Stimulated activated naive B cell treated with anti-CD40 and anti-IgM and Interleukin-4, amounts not matched to agents 10 μg/mL and 1 μg/mL and 100 μg/mL, for 72 hours (primary cell): ENCODE measurements around the gene RWDD3.

ENCODE experiments used
- ATAC-seq, 2 donors: fragments of 150-1000 bp; cut with Tn5 transposase; replicated peaks; 2 replicates each; pipeline ENCODE4 v1.10.0; 2021; ENCODE audit warnings: moderate library complexity in 1 of 2
- DNase-seq: peaks from one replicate; pipeline ENCODE4 v3.0.0; 2021
- H3K27ac Mint-ChIP-seq: one replicate; pipeline ENCODE4 v1.8.0; 2022; ENCODE audit warnings: mild to moderate bottlenecking, mixed read lengths
- H3K27me3 Mint-ChIP-seq, 2 donors: one replicate each; pipeline ENCODE4 v1.8.0; 2022; ENCODE audit warnings: mixed read lengths in 2 of 2
- H3K36me3 Mint-ChIP-seq, 2 donors: one replicate each; pipeline ENCODE4 v1.8.0; 2022; ENCODE audit warnings: mixed read lengths in 2 of 2, mild to moderate bottlenecking in 1 of 2
- H3K4me1 Mint-ChIP-seq, 2 donors: one replicate each; pipeline ENCODE4 v1.8.0; 2022; ENCODE audit warnings: mixed read lengths in 2 of 2, mild to moderate bottlenecking in 1 of 2
- H3K4me3 Mint-ChIP-seq, 2 donors: one replicate each; pipeline ENCODE4 v1.8.0; 2022; ENCODE audit warnings: mild to moderate bottlenecking in 2 of 2, mixed read lengths in 2 of 2, moderate library complexity in 1 of 2
- H3K9me3 Mint-ChIP-seq, 2 donors: one replicate each; pipeline ENCODE4 v1.8.0; 2022; ENCODE audit warnings: mixed read lengths in 2 of 2, mild to moderate bottlenecking in 1 of 2

RWDD3 gene

DNA sequence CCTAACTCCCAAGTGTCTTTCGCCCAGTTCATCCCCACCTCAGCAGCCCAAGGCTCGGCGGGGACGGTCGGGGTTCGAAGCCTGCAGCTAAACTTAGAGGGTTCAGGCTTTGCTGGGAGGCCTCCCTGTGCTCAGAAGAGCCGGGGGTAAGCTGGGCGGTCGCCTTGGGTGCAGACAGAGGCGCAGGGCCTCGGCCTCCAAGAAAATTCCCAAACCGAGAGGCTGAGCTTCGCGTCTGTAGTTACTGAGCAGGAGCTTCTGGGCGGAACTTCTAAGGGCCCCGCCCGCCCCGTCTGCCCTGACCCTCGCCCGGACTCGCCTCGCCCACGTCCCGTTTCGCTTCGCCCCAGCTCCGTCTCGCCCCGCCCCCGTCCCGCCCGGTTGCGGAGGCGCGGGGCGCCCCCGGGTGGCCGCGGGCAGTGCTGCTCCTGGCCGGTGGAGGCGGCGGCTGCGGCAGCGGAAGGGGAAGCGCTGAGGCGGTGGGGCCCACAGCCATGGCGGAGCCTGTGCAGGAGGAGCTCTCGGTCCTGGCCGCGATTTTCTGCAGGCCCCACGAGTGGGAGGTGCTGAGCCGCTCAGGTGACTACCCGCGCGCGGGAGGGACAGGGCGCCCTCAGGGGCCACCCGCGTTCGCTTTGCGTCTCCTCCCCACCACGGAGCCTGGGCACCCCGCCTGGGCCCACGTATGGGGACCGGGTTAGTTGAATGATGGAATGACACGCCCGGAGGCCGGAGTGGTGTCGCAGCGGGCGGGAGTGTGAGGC, at the start of gene RWDD3:
RWDD3 (plus strand) TSS at position 474 of the 764 bp plus-strand sequence; CDS start at position 495, 21 bp downstream.
- H3K4me1 Mint-ChIP-seq, result peaks cover 11 to 37% of the 10 kb centered on the region in 2 donors
- no peaks in the 10 kb centered on the region for H3K9me3 Mint-ChIP-seq
- ATAC-seq (peak; percentile 96 to 97), DNase-seq (peak; percentile 93)
- peaks cover 12 to 15% of the 10 kb centered on the region in 2 donors for H3K27me3 Mint-ChIP-seq
- peaks cover 3 to 11% of the 10 kb centered on the region in 2 donors for H3K36me3 Mint-ChIP-seq
- H3K27ac Mint-ChIP-seq, result peak within 1 kb of the TSS; percentile 96
- H3K4me3 Mint-ChIP-seq, result peak within 1 kb of the TSS; percentile 97

GRCh38 chr1:95186149-95186548, 47.9 kb upstream of the RWDD3 start:
- Mint-ChIP-seq H3K27me3 (peaks cover 21 to 37% of the 10 kb centered on the region in 2 donors), H3K27ac (no peak overlapping the region), H3K9me3 (no peaks in the 10 kb centered on the region), H3K4me1 (no peaks in the 10 kb centered on the region), H3K4me3 (no peak overlapping the region), H3K36me3 (peaks cover 0 to 4% of the 10 kb centered on the region in 2 donors)
- DNase-seq (no peak), ATAC-seq (no peak)

DNA sequence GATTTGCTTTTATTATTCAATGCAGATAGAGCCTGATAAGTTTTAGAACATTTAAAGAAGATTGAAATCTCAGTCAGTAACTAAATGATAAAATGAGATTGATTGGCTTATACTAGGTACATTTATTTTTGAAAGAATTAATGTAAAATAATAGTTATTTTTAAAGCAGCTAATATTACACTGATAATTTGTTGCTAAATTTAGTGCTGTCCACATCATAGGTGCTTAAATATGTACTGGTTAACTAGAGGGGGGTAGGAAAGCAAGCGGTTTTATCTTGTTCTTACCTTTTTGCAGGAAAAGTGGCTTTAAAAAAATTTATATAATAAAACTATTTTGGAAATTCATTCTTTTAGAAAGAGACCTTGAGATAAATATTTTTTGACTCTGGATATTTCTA, 40.4 kb upstream of the RWDD3 start:
- Mint-ChIP-seq H3K4me1 (no peaks in the 10 kb centered on the region), H3K27me3 (peaks cover 11 to 19% of the 10 kb centered on the region in 2 donors), H3K4me3 (no peak overlapping the region), H3K36me3 (no peaks in the 10 kb centered on the region), H3K9me3 (no peaks in the 10 kb centered on the region), H3K27ac (no peak overlapping the region)
- ATAC-seq (no peak), DNase-seq (no peak)

DNA sequence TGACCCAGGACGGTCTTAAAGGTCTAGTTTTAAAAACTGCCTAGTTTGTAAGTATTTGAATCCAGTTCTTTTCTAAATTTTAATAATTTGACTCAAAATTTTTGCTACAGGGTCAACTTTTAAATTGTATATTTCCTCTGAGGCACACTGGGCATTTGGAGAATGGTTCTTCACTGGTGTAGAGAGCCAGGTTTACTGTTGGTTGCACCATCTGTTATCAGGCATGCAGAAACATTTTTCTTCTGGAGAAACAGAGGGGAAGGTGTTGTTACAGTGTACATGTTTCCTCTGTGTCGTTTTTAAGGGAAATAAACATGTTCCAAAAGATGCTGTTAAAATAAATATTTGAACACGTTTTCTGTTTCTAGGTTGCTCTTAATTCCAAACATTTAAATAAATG, 39.0 kb upstream of the RWDD3 start:
- DNase-seq (no peak), ATAC-seq (no peak)
- H3K27me3 Mint-ChIP-seq, result peaks cover 9 to 19% of the 10 kb centered on the region in 2 donors
- no peaks in the 10 kb centered on the region for H3K36me3 Mint-ChIP-seq
- H3K27ac Mint-ChIP-seq, result no peak overlapping the region
- no peak overlapping the region for H3K4me3 Mint-ChIP-seq
- no peaks in the 10 kb centered on the region for H3K4me1 Mint-ChIP-seq
- no peaks in the 10 kb centered on the region for H3K9me3 Mint-ChIP-seq

DNA sequence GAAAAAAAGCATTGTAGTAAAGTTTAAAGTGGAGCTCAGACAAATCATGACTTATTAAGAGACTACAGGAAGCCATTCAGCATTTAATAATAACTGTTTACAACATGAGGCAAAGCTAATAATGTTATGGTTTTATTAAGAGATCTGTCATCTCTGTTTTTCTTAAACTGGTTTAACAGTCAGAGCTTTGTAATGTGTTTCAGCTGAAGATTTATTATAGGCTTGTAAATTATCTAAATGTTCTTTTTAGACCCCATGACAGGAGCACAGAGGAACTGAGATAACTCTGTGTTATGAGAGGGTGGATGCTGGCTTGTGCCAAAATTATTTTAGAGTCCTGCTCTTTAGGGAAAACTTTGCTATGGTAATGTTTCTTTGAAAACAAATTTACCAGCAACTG, 38.0 kb upstream of the RWDD3 start:
- H3K9me3 Mint-ChIP-seq, result no peaks in the 10 kb centered on the region
- H3K27me3 Mint-ChIP-seq, result peaks cover 9 to 18% of the 10 kb centered on the region in 2 donors
- no peaks in the 10 kb centered on the region for H3K4me1 Mint-ChIP-seq
- H3K4me3 Mint-ChIP-seq, result no peak overlapping the region
- H3K36me3 Mint-ChIP-seq, result no peaks in the 10 kb centered on the region
- ATAC-seq (no peak), DNase-seq (no peak)
- no peak overlapping the region for H3K27ac Mint-ChIP-seq

GRCh38 chr1:95197616-95198252, 36.3 kb upstream of the RWDD3 start:
- no peaks in the 10 kb centered on the region for H3K9me3 Mint-ChIP-seq
- H3K27ac Mint-ChIP-seq, result no peak overlapping the region
- peaks cover 9 to 18% of the 10 kb centered on the region in 2 donors for H3K27me3 Mint-ChIP-seq
- ATAC-seq (no peak), DNase-seq (no peak)
- no peaks in the 10 kb centered on the region for H3K36me3 Mint-ChIP-seq
- no peaks in the 10 kb centered on the region for H3K4me1 Mint-ChIP-seq
- H3K4me3 Mint-ChIP-seq, result no peak overlapping the region

DNA sequence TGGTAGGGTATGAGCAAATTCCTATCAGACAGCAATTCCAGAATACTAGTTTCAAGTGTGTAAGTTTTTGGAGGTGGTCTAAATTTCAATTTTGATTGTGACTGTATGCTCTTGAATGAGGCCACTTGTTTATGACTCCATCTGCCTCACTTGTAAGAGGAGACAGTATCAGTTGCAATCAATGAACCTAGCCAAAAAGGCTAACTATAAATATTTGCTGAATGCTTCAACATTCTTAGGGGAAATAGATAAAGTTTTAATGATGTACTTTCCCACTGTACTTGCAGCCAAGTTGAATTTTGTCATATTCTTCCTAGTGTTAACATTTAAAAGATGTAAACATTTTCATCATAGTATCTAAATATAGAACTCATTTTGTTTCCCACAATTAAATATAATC, 32.1 kb upstream of the RWDD3 start:
- ATAC-seq (no peak), DNase-seq (no peak)
- no peaks in the 10 kb centered on the region for H3K4me1 Mint-ChIP-seq
- no peak overlapping the region for H3K27ac Mint-ChIP-seq
- H3K9me3 Mint-ChIP-seq, result no peaks in the 10 kb centered on the region
- H3K27me3 Mint-ChIP-seq, result peaks cover 17 to 30% of the 10 kb centered on the region in 2 donors
- no peaks in the 10 kb centered on the region for H3K36me3 Mint-ChIP-seq
- H3K4me3 Mint-ChIP-seq, result no peak overlapping the region

DNA sequence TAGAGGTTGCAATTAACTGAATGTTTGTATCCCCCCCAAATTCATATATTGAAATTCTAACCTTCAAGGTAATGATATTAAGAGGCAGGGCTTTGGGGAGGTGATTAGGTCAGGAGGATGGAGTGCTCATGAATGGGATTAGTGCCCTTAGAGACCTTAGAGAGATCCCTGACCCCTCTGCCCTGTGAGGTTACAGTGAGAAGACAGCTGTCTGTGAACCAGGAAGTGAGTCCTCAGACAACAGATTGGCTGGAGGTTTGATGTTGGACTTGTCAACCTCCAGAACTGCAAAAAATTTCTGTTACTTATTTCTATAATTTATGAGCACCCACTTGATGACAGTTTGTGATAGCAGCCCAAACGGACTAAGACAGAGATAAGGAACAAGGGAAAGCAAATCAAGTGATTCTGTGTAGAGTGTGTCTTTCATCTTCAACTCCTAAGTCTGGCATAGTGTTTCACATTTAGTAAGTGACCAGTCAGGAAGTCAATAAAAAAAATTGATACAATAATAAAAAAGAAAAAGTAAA, 30.0 kb upstream of the RWDD3 start:
- no peak for ATAC-seq
- no peak for DNase-seq

DNA sequence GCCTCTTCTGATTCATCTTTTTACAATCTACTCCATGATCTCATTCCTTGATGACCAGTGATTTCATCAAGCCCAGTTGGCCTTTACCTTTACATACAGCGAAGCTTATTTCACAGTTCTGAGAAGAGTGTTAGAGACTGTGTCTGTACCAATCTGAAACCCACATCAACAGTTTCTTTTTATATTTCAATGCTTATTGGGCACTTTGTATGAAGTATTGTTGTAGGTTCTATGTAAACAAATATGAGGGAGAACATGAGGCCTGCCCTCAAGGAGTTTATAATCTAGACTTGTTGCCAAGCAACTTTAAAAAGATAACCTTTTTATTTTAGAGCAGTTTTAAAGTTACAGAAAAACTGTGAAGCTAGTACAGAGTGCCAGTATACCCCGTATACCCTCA, 27.5 kb upstream of the RWDD3 start:
- no peaks in the 10 kb centered on the region for H3K4me1 Mint-ChIP-seq
- ATAC-seq, result no peak
- no peaks in the 10 kb centered on the region for H3K36me3 Mint-ChIP-seq

More for the DNA sequence above, 30.0 kb upstream of the RWDD3 start:
- no peaks in the 10 kb centered on the region for H3K4me1 Mint-ChIP-seq
- H3K9me3 Mint-ChIP-seq, result no peaks in the 10 kb centered on the region
- H3K4me3 Mint-ChIP-seq, result no peak overlapping the region
- peaks cover 18 to 32% of the 10 kb centered on the region in 2 donors for H3K27me3 Mint-ChIP-seq
- no peak overlapping the region for H3K27ac Mint-ChIP-seq
- H3K36me3 Mint-ChIP-seq, result no peaks in the 10 kb centered on the region

DNA sequence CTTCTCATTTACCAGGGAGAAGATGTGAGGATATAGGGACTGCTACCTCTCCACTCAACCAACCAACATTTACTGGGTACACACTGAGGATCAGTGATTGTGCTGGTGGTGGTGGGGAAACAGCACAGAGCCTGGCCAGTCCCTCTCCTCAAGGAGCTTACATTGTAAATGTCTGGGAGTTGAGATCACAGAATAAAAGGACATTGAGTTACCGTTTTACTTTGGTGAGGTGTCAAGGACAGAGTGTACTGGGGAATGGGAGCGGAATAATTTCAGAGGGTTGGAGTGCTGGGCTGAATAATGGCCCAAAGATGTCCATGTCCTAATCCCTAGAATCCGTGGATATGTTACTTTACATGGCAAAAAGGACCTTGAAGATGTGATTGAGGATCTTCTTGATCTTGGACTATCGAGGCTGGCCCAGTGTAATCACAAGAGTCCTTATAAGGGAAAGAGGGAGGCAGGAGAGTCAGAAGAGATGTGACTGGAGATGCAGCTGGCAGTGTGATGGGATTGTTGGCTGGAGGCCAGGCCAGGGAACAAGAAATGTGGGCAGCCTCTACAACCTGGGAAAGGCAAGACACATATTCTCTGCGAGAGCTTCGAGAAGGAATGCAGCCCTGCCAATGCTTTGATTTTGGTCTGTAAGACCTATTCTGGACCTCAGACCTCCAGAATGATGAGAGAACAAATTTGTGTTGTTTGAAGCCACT, 26.6 kb upstream of the RWDD3 start:
- Mint-ChIP-seq H3K4me3 (no peak overlapping the region), H3K4me1 (no peaks in the 10 kb centered on the region), H3K9me3 (no peaks in the 10 kb centered on the region), H3K36me3 (no peaks in the 10 kb centered on the region), H3K27ac (no peak overlapping the region), H3K27me3 (peaks cover 13 to 21% of the 10 kb centered on the region in 2 donors)
- no peak for ATAC-seq
- DNase-seq, result no peak

More for the DNA sequence above, 27.5 kb upstream of the RWDD3 start:
- no peak for DNase-seq
- Mint-ChIP-seq H3K9me3 (no peaks in the 10 kb centered on the region), H3K27ac (no peak overlapping the region), H3K27me3 (peaks cover 13 to 20% of the 10 kb centered on the region in 2 donors), H3K4me3 (no peak overlapping the region)

DNA sequence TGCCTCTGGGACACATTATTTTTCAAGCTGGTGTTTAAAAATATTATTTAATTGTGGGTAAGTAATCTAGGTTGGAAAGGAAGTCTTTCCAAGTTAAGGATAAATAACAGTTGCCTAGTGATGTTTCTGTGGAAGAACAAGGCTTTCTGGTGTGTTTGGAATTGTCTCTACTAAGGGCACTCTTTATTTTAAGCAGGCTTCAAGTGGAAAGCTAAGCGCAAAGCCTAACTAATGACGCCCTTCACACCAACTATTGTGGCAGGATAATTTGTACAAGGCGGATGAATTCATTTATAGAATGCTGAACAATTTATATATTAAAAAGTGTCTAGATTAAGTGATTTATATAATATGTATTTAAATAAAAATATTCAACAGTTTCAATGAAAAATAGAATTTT, 25.1 kb upstream of the RWDD3 start:
- ATAC-seq (no peak), DNase-seq (no peak)
- H3K4me3 Mint-ChIP-seq, result no peak overlapping the region
- H3K9me3 Mint-ChIP-seq, result no peaks in the 10 kb centered on the region
- no peaks in the 10 kb centered on the region for H3K36me3 Mint-ChIP-seq
- H3K4me1 Mint-ChIP-seq, result no peaks in the 10 kb centered on the region
- no peak overlapping the region for H3K27ac Mint-ChIP-seq
- peaks cover 13 to 26% of the 10 kb centered on the region in 2 donors for H3K27me3 Mint-ChIP-seq

DNA sequence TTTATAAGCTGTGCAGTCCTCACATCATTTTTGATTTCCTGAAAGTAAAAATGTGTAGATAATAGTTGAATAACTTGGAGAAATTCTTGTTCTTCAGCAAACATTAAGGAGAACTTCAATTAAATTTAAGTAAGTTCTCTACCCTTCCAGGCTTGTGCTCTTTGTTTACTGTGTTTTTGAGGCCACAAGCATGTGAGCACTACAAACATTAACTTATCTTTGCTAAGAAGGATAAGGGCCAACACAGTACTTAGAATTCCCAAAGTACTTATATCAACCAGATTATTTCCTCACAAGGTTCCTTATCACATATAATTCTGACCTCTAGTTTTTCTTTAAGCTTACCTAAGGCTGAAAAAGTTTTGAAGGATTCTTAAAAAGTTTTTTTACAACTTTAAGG, 24.7 kb upstream of the RWDD3 start:
- ATAC-seq (no peak), DNase-seq (no peak)
- Mint-ChIP-seq H3K27ac (no peak overlapping the region), H3K4me3 (no peak overlapping the region), H3K4me1 (no peaks in the 10 kb centered on the region), H3K27me3 (peaks cover 13 to 26% of the 10 kb centered on the region in 2 donors), H3K9me3 (no peaks in the 10 kb centered on the region), H3K36me3 (no peaks in the 10 kb centered on the region)

- peaks cover 23 to 41% of the 10 kb centered on the region in 2 donors for H3K27me3 Mint-ChIP-seq
- peaks cover 4 to 6% of the 10 kb centered on the region in 2 donors for H3K36me3 Mint-ChIP-seq
- H3K9me3 Mint-ChIP-seq, result peaks cover 3 to 8% of the 10 kb centered on the region in 2 donors
- no peak overlapping the region for H3K4me3 Mint-ChIP-seq
- no peak overlapping the region for H3K27ac Mint-ChIP-seq
- no peak for DNase-seq
- H3K4me1 Mint-ChIP-seq, result no peaks in the 10 kb centered on the region
- no peak for ATAC-seq
Measured at GRCh38 chr1:95216292-95216990, 17.6 kb upstream of the RWDD3 start.

DNA sequence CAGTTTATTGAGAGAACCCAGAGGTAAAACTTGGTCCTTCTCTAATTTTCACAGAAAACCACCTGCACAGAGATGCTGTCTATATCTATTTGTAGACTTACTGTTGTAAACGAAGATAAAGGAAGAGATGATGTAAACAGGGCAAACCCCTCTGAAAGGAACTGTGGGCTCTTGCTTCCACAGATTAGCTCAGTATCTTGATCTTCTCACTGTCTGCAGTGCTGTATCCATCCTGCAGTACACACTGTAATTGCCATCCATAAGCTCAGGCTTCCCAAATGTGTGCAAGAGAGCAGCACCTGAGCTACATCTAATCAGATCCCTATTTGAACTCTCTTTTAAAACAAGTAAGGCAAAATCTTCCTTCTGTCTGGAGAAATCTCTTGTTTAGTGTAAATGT, 16.6 kb upstream of the RWDD3 start:
- no peak for DNase-seq
- Mint-ChIP-seq H3K36me3 (peaks cover 4 to 6% of the 10 kb centered on the region in 2 donors), H3K4me3 (no peak overlapping the region), H3K27ac (no peak overlapping the region), H3K4me1 (no peaks in the 10 kb centered on the region), H3K9me3 (peaks cover 3 to 8% of the 10 kb centered on the region in 2 donors), H3K27me3 (peaks cover 23 to 40% of the 10 kb centered on the region in 2 donors)
- ATAC-seq, result no peak
